Fibroblast of skin of right biceps (primary cell): ENCODE results near the gene TAS1R3.
A peak's percentile ranks its signal among the peaks of the same experiment; 100 is the strongest.

Source experiments
- DNase-seq: peaks from one replicate; pipeline ENCODE4 v3.0.0-alpha.2; 2013

The TAS1R3 gene

GRCh38 chr1:1295154-1295923 is 35.7 kb upstream of the TAS1R3 start:
- DNase-seq: no peak

GRCh38 chr1:1296070-1297061 is 34.7 kb upstream of the TAS1R3 start:
- no peak for DNase-seq

- DNase-seq: no peak
These were observed 33.2 kb upstream of the TAS1R3 start for GRCh38 chr1:1297802-1298424.

GRCh38 chr1:1298861-1299685 is 32.0 kb upstream of the TAS1R3 start:
- no peak for DNase-seq

- DNase-seq: no peak
These were observed 31.3 kb upstream of the TAS1R3 start for GRCh38 chr1:1299686-1300351.

GRCh38 chr1:1300352-1300739 is 30.7 kb upstream of the TAS1R3 start:
- DNase-seq: no peak

GRCh38 chr1:1302006-1302430 is 29.1 kb upstream of the TAS1R3 start:
- no peak for DNase-seq

GRCh38 chr1:1302951-1303509 is 28.1 kb upstream of the TAS1R3 start:
- DNase-seq: no peak

GRCh38 chr1:1303736-1304135 is 27.3 kb upstream of the TAS1R3 start:
- DNase-seq: no peak

GRCh38 chr1:1304331-1305299 is 26.5 kb upstream of the TAS1R3 start:
- DNase-seq: peak; percentile 86

- DNase-seq: peak; percentile 86
These were observed 25.6 kb upstream of the TAS1R3 start for GRCh38 chr1:1305300-1306069.

GRCh38 chr1:1306070-1306660 is 24.9 kb upstream of the TAS1R3 start:
- DNase-seq: peak; percentile 43

- no peak for DNase-seq
These were observed 24.3 kb upstream of the TAS1R3 start for GRCh38 chr1:1306661-1307260.

GRCh38 chr1:1307261-1307922 is 23.7 kb upstream of the TAS1R3 start:
- no peak for DNase-seq

GRCh38 chr1:1307923-1308755 is 22.9 kb upstream of the TAS1R3 start, which contains the start of the genes ACAP3 and PUSL1:
ACAP3 (minus strand) TSS chr1:1307930; CDS start chr1:1307815, 115 bp downstream.
PUSL1 (plus strand) TSS chr1:1308597; CDS start chr1:1308644, 47 bp downstream.
- DNase-seq: peak; percentile 93

GRCh38 chr1:1308756-1309250 is 22.3 kb upstream of the TAS1R3 start:
- no peak for DNase-seq
